ENCODE results near the gene MYEF2. TPM values are rescaled to one million over a fixed set of nuclear protein-coding genes. Genes with fewer than 3 reads are reported as not detected.

Gene MYEF2
- total and polyA plus RNA-seq, 2 of the 8 experiments (the other 6 are each of a cell fraction or from before 2014, with no cell fraction given), result 18.9 to 79.2 TPM

DNA sequence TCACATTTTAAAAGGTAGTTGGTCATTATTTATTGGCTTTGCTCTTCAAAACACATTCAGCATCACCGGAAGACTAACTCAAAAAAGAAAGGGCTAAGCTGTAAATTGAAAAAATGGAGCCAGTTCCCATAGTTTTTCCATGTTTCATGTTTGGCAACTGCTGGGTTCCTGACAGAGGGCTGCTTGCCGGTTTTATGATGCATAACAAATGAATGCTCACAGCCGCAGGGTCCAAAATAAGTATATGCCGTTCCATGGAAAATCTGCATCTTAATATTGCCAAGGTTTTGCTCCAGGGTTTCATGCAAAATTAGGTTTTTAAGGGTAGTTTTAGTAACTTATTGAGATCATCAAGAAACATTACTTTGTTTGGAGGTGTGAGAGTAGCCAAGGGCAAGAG, 43.8 kb upstream of the MYEF2 start:
- Histone ChIP-seq H3K79me1 (ENCODE audit: low read depth, low read length) (no peaks in the 10 kb centered on the region), H3K4me2 (ENCODE audit: insufficient read depth in 1 of 2, low read depth in 2 of 2, low read length in 2 of 2) (no peak overlapping the region), H2BK5ac (ENCODE audit: low read depth, low read length) (no peak overlapping the region), H3K79me2 (ENCODE audit: control insufficient read depth in 1 of 2, insufficient read depth in 2 of 2, low read length in 2 of 2) (no peaks in the 10 kb centered on the region), H3K23ac (ENCODE audit: insufficient read length) (no peak overlapping the region), H3K27ac (ENCODE audit: low read depth, low read length) (no peak overlapping the region), H2BK20ac (ENCODE audit: low read length) (no peak overlapping the region), H2BK15ac (ENCODE audit: low read length) (no peak overlapping the region), H3K23me2 (ENCODE audit: low read depth, low read length) (no peaks in the 10 kb centered on the region), H3K4me1 (replicated peaks in 1 of 4; ENCODE audit: control insufficient read depth in 3 of 4, insufficient read depth in 4 of 4, low read length in 3 of 4) (no peaks in the 10 kb centered on the region), H3K18ac (ENCODE audit: extremely low read depth, low read length) (no peak overlapping the region), H3K4ac (replicated peaks; ENCODE audit: insufficient read length, low read depth, low read length) (no peak overlapping the region), H4K8ac (ENCODE audit: extremely low read depth, insufficient read depth, low read length) (no peak overlapping the region), H2AK5ac (ENCODE audit: low read depth, low read length) (no peak overlapping the region), H3K9me3 (ENCODE audit: insufficient read depth in 2 of 2, low read depth in 1 of 2, low read length in 1 of 2) (no peaks in the 10 kb centered on the region), H3K27me3 (replicated peaks in 1 of 4; ENCODE audit: control insufficient read depth in 3 of 4, extremely low read depth in 1 of 4, insufficient read depth in 3 of 4, low read length in 3 of 4) (no peaks in the 10 kb centered on the region), H4K5ac (ENCODE audit: insufficient read length, low read depth, low read length) (no peak overlapping the region), H3K14ac (ENCODE audit: insufficient read length) (no peak overlapping the region), H3K36me3 (ENCODE audit: control insufficient read depth in 2 of 4, insufficient read depth in 4 of 4, low read length in 3 of 4) (no peaks in the 10 kb centered on the region), H3K9ac (replicated peaks in 1 of 4; ENCODE audit: extremely low read depth in 1 of 4, low read depth in 3 of 4, low read length in 3 of 4) (no peak overlapping the region), H4K91ac (replicated peaks; ENCODE audit: insufficient read length, low read length) (no peak overlapping the region), H2BK120ac (replicated peaks; ENCODE audit: low read depth, low read length) (no peak overlapping the region), H3K4me3 (ENCODE audit: extremely low read depth in 1 of 4, insufficient read depth in 2 of 4, low read depth in 3 of 4, low read length in 4 of 4) (no peak overlapping the region), H2AFZ (ENCODE audit: low read length) (no peak overlapping the region), H4K20me1 (replicated peaks in 1 of 2; ENCODE audit: control insufficient read depth in 1 of 2, insufficient read depth in 2 of 2, low read length in 2 of 2) (no peaks in the 10 kb centered on the region), H3K56ac (replicated peaks; ENCODE audit: insufficient read length, low read depth, low read length) (no peak overlapping the region), H2BK12ac (ENCODE audit: low read depth, low read length) (no peak overlapping the region)
- no peak for FAIRE-seq
- 92% methylated on average over 4 of the region's 4 CpGs; no CpG with 5 or more reads in 1 of the 2 experiments for WGBS, 2 experiments (ENCODE audit: extremely low coverage in 1 of 2, insufficient coverage in 1 of 2, insufficient read length in 1 of 2, insufficient replicate concordance in 2 of 2, low coverage in 1 of 2, low lambda C conversion rate in 2 of 2, missing lambda C conversion rate in 1 of 2)
- ChIA-PET POLR2A (ENCODE audit: partially characterized antibody) (no interaction called here), CTCF (ENCODE audit: partially characterized antibody) (no interaction called here)
- TF ChIP-seq CTBP2 (IDR thresholded peaks at IDR 0.05; ENCODE audit: borderline replicate concordance, insufficient read depth, insufficient read length, low read length) (no peak), BRCA1 (IDR thresholded peaks at IDR 0.05; ENCODE audit: low read depth, low read length) (no peak), CHD1 (IDR thresholded peaks at IDR 0.05; ENCODE audit: low read depth, low read length) (no peak), BACH1 (IDR thresholded peaks at IDR 0.05; ENCODE audit: low read length) (no peak), RFX5 (IDR thresholded peaks at IDR 0.05; ENCODE audit: borderline replicate concordance, low read depth, low read length) (no peak), YY1 (IDR thresholded peaks at IDR 0.05; ENCODE audit: low read depth, low read length) (no peak), CEBPB (IDR thresholded peaks at IDR 0.05; ENCODE audit: low read depth, low read length) (no peak), POLR2AphosphoS5 (IDR thresholded peaks at IDR 0.05; ENCODE audit: low read depth, low read length) (no peak)
- TF ChIP-seq, protein P1, sequence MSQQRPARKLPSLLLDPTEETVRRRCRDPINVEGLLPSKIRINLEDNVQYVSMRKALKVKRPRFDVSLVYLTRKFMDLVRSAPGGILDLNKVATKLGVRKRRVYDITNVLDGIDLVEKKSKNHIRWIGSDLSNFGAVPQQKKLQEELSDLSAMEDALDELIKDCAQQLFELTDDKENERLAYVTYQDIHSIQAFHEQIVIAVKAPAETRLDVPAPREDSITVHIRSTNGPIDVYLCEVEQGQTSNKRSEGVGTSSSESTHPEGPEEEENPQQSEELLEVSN (IDR thresholded peaks at IDR 0.05), result no peak
- DNase-seq (ENCODE audit: low read depth in 1 of 2, low spot score in 2 of 2), result no peak
